GM23248 (cell line): ENCODE measurements around the gene NOL9.

ENCODE experiments used
- EZH2 ChIP-seq: fragments of 200-600 bp; sonication (generic); IDR thresholded peaks from 2 replicates; pipeline ENCODE4 v1.6.1; 2018; ENCODE audit warnings: antibody characterized with exemption, mild to moderate bottlenecking; ENCODE audit not compliant: insufficient read depth, poor library complexity, severe bottlenecking
- EZH2phosphoT487 ChIP-seq: fragments of 200-600 bp; sonication (generic); IDR thresholded peaks from 2 replicates; pipeline ENCODE4 v1.6.1; 2018; ENCODE audit warnings: antibody characterized with exemption, moderate library complexity, mild to moderate bottlenecking, low read depth; ENCODE audit not compliant: insufficient read depth

- TF ChIP-seq EZH2phosphoT487 (no peak), EZH2 (no peak)
Observed at GRCh38 chr1:6526316-6526715, 28.0 kb downstream of the NOL9 start.
